NCI-H524 treated with DMSO at 0.1 percent for 48 hours (cell line): ENCODE measurements around the gene ZGLP1.
A peak's percentile ranks its signal among the peaks of the same experiment; 100 is the strongest.

Experiments used
- DNase-seq: peaks from one replicate; lab custom pipeline; 2025; lab: John Stamatoyannopoulos, UW

ZGLP1 gene

GRCh38 chr19:10327793-10328192 is 18.2 kb upstream of the ZGLP1 start:
- no peak for DNase-seq

GRCh38 chr19:10325732-10326131 is 16.1 kb upstream of the ZGLP1 start:
- no peak for DNase-seq

GRCh38 chr19:10321874-10322835 is 12.5 kb upstream of the ZGLP1 start:
- no peak for DNase-seq

GRCh38 chr19:10321417-10321797 is 11.8 kb upstream of the ZGLP1 start:
- no peak for DNase-seq

- DNase-seq: no peak
These were observed 11.2 kb upstream of the ZGLP1 start for GRCh38 chr19:10320602-10321416.

- DNase-seq: no peak
These were observed 9.4 kb upstream of the ZGLP1 start for GRCh38 chr19:10318807-10319682.

- no peak for DNase-seq
These were observed 8.3 kb upstream of the ZGLP1 start for GRCh38 chr19:10317857-10318462.

GRCh38 chr19:10317045-10317856 is 7.6 kb upstream of the ZGLP1 start:
- no peak for DNase-seq

- DNase-seq: no peak
These were observed 6.8 kb upstream of the ZGLP1 start for GRCh38 chr19:10316229-10317044.

GRCh38 chr19:10315335-10316214 is 6.0 kb upstream of the ZGLP1 start, which contains the start of gene FDX2:
Gene FDX2 (minus strand): TSS chr19:10316015. CDS start chr19:10315996, 19 bp downstream.
- DNase-seq: peak; percentile 75

GRCh38 chr19:10306327-10306726 is 3.3 kb downstream of the ZGLP1 start:
- no peak for DNase-seq

GRCh38 chr19:10305139-10305806 is 4.3 kb downstream of the ZGLP1 start:
- DNase-seq: no peak

GRCh38 chr19:10299545-10300458 is 9.8 kb downstream of the ZGLP1 start:
- DNase-seq: no peak

GRCh38 chr19:10295847-10296591 is 13.6 kb downstream of the ZGLP1 start:
- DNase-seq: no peak

- no peak for DNase-seq
These were observed 14.2 kb downstream of the ZGLP1 start for GRCh38 chr19:10295305-10295846.

- no peak for DNase-seq
These were observed 15.3 kb downstream of the ZGLP1 start for GRCh38 chr19:10294368-10294697.
